A673 (cell line): ENCODE results near the gene AMPD2.

ENCODE experiments used
- EZH2 ChIP-seq: fragments of 200-600 bp; sonication (generic); IDR thresholded peaks from 2 replicates; pipeline ENCODE4 v1.6.1; 2017; ENCODE audit warnings: borderline replicate concordance, low read depth, mild to moderate bottlenecking, mixed read lengths, antibody characterized with exemption, low read length; ENCODE audit not compliant: poor library complexity, severe bottlenecking
- TF ChIP-seq, protein P1 (sequence below): fragments of 300-800, 200-600 bp; sonication (generic); conservative IDR thresholded peaks from 2 replicates; pipeline ENCODE4 v1.5.1; 2017; ENCODE audit warnings: low read depth, mild to moderate bottlenecking, antibody characterized with exemption, low read length, moderate library complexity, mixed read lengths

DNA sequence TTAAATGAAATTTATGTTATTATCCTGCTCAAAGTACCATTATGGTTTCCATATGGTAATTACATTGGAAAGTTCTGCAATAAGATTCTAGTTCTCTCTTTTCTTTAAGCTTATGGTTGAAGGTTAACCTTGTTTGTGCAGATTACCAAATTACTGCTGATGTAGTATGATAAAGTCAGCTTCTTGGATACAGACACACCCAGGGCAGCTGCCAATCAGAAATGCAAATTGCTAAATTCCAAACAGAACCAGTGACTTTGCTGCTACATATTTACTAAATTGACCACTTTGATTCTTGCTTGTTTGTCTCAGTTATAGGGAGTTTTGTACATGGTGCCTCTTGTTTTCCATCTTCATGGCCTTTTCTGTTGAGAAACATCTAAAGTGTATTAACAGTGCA is 26.7 kb upstream of the AMPD2 start:
- TF ChIP-seq, protein P1, sequence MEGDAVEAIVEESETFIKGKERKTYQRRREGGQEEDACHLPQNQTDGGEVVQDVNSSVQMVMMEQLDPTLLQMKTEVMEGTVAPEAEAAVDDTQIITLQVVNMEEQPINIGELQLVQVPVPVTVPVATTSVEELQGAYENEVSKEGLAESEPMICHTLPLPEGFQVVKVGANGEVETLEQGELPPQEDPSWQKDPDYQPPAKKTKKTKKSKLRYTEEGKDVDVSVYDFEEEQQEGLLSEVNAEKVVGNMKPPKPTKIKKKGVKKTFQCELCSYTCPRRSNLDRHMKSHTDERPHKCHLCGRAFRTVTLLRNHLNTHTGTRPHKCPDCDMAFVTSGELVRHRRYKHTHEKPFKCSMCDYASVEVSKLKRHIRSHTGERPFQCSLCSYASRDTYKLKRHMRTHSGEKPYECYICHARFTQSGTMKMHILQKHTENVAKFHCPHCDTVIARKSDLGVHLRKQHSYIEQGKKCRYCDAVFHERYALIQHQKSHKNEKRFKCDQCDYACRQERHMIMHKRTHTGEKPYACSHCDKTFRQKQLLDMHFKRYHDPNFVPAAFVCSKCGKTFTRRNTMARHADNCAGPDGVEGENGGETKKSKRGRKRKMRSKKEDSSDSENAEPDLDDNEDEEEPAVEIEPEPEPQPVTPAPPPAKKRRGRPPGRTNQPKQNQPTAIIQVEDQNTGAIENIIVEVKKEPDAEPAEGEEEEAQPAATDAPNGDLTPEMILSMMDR = no peak
- no peak for TF ChIP-seq EZH2
